Measurements from ENCODE around the gene KISS1R.

The KISS1R gene

DNA sequence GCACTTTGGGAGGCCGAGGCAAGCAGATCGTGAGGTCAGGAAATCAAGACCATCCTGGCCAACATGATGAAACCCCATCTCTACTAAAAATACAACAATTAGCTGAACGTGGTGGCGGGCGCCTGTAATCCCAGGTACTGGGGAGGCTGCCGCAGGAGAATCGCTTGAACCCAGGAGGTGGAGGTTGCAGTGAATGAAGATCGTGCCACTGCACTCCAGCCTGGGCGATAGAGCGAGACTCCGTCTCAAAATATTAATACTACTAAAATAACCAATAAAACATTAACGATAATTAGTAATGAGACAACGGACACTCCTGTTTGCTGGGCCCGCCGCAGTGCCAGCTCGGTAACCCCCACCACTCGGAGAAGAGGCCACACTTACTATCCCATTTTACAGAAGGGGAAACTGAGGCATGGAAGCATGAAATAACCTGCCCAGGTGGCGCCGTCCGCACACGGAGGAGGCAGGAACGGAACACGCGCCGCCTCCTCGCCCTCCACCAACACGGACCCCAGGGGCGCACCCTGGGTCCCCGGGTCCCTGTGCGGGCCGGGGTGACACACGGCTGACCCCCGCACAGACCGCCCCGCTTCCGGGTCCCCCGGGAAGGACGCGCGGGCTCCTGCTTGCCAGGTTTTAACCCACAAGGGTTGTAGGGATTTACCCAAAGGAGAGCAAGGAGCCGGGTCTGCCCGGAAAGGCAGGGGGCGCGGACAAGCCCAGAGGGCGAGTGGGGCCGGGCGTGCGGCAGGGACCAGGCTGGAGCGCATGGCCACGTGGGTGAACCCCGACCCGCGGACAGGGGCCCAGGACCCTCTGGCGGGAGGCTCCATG, 5.7 kb upstream of the KISS1R start:
- no peak for DNase-seq (ENCODE audit: low read depth)
- TF ChIP-seq, protein P1, sequence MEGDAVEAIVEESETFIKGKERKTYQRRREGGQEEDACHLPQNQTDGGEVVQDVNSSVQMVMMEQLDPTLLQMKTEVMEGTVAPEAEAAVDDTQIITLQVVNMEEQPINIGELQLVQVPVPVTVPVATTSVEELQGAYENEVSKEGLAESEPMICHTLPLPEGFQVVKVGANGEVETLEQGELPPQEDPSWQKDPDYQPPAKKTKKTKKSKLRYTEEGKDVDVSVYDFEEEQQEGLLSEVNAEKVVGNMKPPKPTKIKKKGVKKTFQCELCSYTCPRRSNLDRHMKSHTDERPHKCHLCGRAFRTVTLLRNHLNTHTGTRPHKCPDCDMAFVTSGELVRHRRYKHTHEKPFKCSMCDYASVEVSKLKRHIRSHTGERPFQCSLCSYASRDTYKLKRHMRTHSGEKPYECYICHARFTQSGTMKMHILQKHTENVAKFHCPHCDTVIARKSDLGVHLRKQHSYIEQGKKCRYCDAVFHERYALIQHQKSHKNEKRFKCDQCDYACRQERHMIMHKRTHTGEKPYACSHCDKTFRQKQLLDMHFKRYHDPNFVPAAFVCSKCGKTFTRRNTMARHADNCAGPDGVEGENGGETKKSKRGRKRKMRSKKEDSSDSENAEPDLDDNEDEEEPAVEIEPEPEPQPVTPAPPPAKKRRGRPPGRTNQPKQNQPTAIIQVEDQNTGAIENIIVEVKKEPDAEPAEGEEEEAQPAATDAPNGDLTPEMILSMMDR (conservative IDR thresholded peaks at IDR 0.05; ENCODE audit: control insufficient read depth, insufficient read depth, low read depth, low read length), result no peak
- no peak overlapping the region for H3K4me3 ChIP-seq (ENCODE audit: control insufficient read depth, low read depth, low read length)

DNA sequence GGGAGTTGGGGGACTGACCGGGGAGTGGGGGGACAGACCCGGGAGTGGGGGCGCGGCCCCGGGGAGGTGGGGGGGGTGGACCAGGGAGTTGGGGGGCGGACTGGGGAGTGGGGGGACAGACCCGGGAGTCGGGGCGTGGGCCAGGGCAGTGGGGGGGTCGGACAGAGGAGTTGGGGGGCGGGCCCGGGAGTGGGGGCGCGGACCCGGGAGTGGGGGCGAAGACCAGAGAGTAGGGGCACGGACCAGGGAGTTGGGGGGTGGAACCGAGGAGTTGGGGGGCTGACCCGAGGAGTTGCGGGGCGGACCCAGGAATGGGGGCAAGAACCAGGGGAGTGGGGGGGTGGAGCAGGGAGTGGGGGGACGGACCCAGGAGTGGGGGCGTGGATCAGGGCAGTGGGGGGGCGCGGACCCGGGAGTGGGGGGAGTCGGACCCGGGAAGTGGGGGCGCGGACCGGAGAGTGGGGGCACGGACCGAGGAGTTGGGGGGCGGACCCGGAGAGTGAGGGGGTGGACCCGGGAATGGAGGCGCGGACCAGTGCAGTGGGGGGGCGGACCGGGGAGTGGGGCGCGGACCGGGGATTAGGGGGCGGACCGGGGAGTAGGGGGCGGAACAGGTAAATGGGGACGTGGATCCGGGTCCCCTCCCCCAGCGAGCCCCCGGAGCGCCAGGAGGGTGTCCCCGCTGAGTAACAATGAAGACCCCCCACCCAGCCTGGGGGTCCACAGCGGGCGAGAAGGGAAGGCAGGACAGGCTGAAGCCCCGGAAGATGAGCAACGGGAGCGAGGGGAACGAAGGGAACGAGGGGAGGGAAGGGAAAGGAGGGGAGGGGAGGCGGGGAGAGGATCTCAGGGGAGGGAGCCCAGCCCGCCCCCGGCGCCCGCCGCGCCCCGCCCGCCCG, 4.7 kb upstream of the KISS1R start:
- peak overlapping the region; percentile 77 for H3K4me3 ChIP-seq (ENCODE audit: control insufficient read depth, low read depth, low read length)
- TF ChIP-seq, protein P1 (conservative IDR thresholded peaks at IDR 0.05; ENCODE audit: control insufficient read depth, insufficient read depth, low read depth, low read length), result no peak
- no peak for DNase-seq (ENCODE audit: low read depth)

DNA sequence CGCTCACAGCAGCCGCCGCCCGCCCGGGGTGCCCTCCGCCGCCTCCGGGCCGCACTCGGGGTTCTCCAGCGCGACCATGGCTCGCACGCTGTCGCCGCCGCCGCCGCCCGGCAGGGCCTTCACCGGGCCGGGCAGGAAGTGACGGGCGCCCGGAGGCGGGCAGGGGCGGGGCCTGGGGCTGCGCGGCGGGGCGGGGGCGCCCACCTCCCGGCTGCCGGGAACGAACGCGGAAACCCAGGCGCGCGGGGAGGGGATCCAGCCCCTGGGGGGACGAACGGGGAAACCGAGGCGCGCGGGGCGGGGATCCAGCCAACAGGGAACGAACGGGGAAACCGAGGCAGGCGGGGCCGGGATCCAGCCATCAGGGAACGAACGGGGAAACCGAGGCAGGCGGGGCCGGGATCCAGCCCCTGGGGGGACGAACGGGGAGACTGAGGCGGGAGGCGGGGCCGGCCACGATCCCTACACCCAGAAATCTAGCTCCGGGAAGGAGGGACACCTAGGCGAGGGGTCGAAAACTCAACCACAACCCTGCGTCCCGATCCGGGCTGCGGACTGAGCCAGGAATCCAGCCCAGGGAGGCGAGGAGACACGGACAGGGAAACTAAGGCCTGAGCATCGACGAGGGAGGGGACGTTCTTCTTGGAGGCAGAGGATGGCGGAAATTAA, 3.9 kb upstream of the KISS1R start, which contains the start of gene R3HDM4:
R3HDM4 (minus strand) TSS at position 140 of the 669 bp plus-strand sequence; CDS start at position 78, 62 bp downstream.
- peak; percentile 30 for DNase-seq (ENCODE audit: low read depth)
- H3K4me3 ChIP-seq (ENCODE audit: control insufficient read depth, low read depth, low read length), result peak within 1 kb of the TSS; percentile 77
- TF ChIP-seq, protein P1 (conservative IDR thresholded peaks at IDR 0.05; ENCODE audit: control insufficient read depth, insufficient read depth, low read depth, low read length), result no peak

DNA sequence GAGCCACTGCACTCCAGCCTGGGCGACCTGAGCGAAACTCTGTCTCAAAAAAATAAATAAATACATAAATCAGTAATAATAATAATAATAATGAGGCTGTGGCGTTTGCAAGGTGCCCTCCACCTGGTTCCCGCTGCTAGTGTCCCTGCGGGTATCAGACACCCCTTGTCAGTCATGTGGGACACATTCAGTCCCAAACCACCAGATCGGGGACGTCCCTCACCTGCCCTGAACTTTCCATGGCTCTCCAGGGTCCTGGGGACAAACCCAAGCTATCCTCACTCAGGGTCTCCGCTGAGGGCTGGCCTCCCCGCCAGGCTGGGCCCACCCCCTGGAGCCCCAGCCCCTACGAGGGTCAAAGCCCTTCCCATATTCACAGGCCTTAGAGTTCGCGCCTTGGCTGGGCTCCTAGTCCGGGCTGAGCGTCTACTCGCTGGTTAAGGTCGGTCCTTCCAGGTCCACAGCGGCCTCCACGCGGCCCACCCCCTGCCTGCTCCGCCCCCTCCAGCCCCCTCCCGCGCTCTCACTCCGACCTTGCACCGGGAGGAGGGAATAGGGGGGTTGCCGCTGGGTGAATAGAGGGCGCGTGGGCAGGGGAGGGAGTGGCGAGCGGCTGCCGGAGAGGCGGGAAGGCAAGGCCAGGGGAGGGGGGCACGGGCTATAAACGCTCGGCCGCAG, 349 bp upstream of the KISS1R start:
- TF ChIP-seq, protein P1 (conservative IDR thresholded peaks at IDR 0.05; ENCODE audit: control insufficient read depth, insufficient read depth, low read depth, low read length), result no peak
- no peak for DNase-seq (ENCODE audit: low read depth)

DNA sequence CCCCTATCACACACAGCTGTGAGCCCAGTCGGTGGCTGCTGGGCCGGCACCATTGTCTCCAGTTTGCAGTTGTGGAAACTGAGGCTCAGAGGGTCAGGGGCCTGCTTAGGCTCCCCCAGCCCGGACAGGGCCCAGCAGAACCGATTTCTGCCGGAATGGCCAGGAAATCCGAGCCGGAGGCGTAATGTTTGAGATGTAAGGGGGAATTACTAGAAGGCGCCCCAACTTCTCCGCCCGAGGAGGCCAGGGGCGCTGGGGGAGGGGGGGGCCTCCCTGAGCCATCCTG, 962 bp downstream of the KISS1R start:
- TF ChIP-seq, protein P1 (conservative IDR thresholded peaks at IDR 0.05; ENCODE audit: control insufficient read depth, insufficient read depth, low read depth, low read length), result no peak
- H3K4me3 ChIP-seq (ENCODE audit: control insufficient read depth, low read depth, low read length), result no peak overlapping the region
- DNase-seq (ENCODE audit: low read depth), result no peak

More for the DNA sequence above, 349 bp upstream of the KISS1R start:
- no peak overlapping the region for H3K4me3 ChIP-seq (ENCODE audit: control insufficient read depth, low read depth, low read length)
